Neuronal stem cell (in vitro differentiated cells): Measurements from ENCODE around the gene SORCS2.
A peak's percentile ranks its signal among the peaks of the same experiment; 100 is the strongest.

Experiments
- DNase-seq: peaks from one replicate; pipeline ENCODE4 v3.0.0-alpha.2; 2013; ENCODE audit warnings: low spot score
- H2AFZ ChIP-seq: one replicate; pipeline ENCODE4 v1.6.1; 2013; ENCODE audit warnings: mild to moderate bottlenecking, low read length, inconsistent platforms
- H2AK5ac ChIP-seq: 2 replicates; pipeline ENCODE4 v1.6.1; 2013; ENCODE audit warnings: low read depth, mild to moderate bottlenecking, inconsistent platforms, low read length, moderate library complexity, mixed read lengths
- H2BK120ac ChIP-seq: 2 replicates; pipeline ENCODE4 v1.6.1; 2013; ENCODE audit warnings: low read depth, mild to moderate bottlenecking, inconsistent platforms, low read length, moderate library complexity, mixed read lengths
- H2BK12ac ChIP-seq: one replicate; pipeline ENCODE4 v1.6.1; 2013; ENCODE audit warnings: low read length, inconsistent platforms
- H2BK15ac ChIP-seq: 2 replicates; pipeline ENCODE4 v1.6.1; 2013; ENCODE audit warnings: mild to moderate bottlenecking, low read length, inconsistent platforms, mixed read lengths
- H2BK5ac ChIP-seq: one replicate; pipeline ENCODE4 v1.6.1; 2013; ENCODE audit warnings: inconsistent platforms, mild to moderate bottlenecking, low read length, moderate library complexity
- H3K14ac ChIP-seq: one replicate; pipeline ENCODE4 v1.6.1; 2013; ENCODE audit warnings: low read length, inconsistent platforms
- H3K18ac ChIP-seq: 2 replicates; pipeline ENCODE4 v1.6.1; 2013; ENCODE audit warnings: low read length, inconsistent platforms
- H3K23ac ChIP-seq: 2 replicates; pipeline ENCODE4 v1.6.1; 2013; ENCODE audit warnings: low read depth, mild to moderate bottlenecking, mixed read lengths, low read length, inconsistent platforms; ENCODE audit not compliant: poor library complexity
- H3K27ac ChIP-seq: replicated peaks from 3 replicates; pipeline ENCODE4 v1.5.1; 2013; ENCODE audit warnings: low read length, inconsistent platforms
- H3K27me3 ChIP-seq, 3 experiments: 2 replicates each; pipeline ENCODE4 v1.6.1; 2013; ENCODE audit warnings: low read length in 3 of 3, mild to moderate bottlenecking in 2 of 3, inconsistent platforms in 1 of 3, low read depth in 1 of 3, mixed read lengths in 1 of 3, moderate library complexity in 1 of 3; ENCODE audit not compliant: control insufficient read depth in 3 of 3, insufficient read depth in 3 of 3
- H3K36me3 ChIP-seq, 2 donors: replicated peaks in 1 of 2; 2 replicates each; pipeline ENCODE4 v1.6.1; 2013; ENCODE audit warnings: low read length in 2 of 2; ENCODE audit not compliant: control insufficient read depth in 2 of 2, insufficient read depth in 2 of 2
- H3K4ac ChIP-seq: 2 replicates; pipeline ENCODE4 v1.6.1; 2013; ENCODE audit warnings: inconsistent platforms, mild to moderate bottlenecking, low read length, moderate library complexity
- H3K4me1 ChIP-seq, 2 donors: 1 replicate in 1 of 2; 2 replicates in 1 of 2; pipeline ENCODE4 v1.6.1; 2013; ENCODE audit warnings: low read length in 2 of 2, low read depth in 1 of 2; ENCODE audit not compliant: control insufficient read depth in 2 of 2, insufficient read depth in 1 of 2
- H3K4me2 ChIP-seq: one replicate; pipeline ENCODE4 v1.6.1; 2013; ENCODE audit warnings: mild to moderate bottlenecking, low read length, inconsistent platforms; ENCODE audit not compliant: insufficient read depth, poor library complexity, severe bottlenecking
- H3K4me3 ChIP-seq, 2 donors: 2 replicates each; pipeline ENCODE4 v1.5.1; 2013; ENCODE audit warnings: low read length in 2 of 2, mild to moderate bottlenecking in 2 of 2, inconsistent platforms in 1 of 2, moderate library complexity in 1 of 2
- H3K79me1 ChIP-seq: one replicate; pipeline ENCODE4 v1.6.1; 2013; ENCODE audit warnings: low read depth, mild to moderate bottlenecking, inconsistent platforms, low read length, moderate library complexity
- H3K9ac ChIP-seq: one replicate; pipeline ENCODE4 v1.6.1; 2013; ENCODE audit warnings: mild to moderate bottlenecking, low read depth, low read length, inconsistent platforms; ENCODE audit not compliant: poor library complexity
- H3K9me3 ChIP-seq, 2 donors: replicated peaks in 1 of 2; 2 replicates each; pipeline versions ENCODE3 to v1.6.1; 2013; ENCODE audit warnings: low read length in 2 of 2, mild to moderate bottlenecking in 2 of 2, inconsistent platforms in 1 of 2, low read depth in 1 of 2, mixed read lengths in 1 of 2, moderate library complexity in 1 of 2; ENCODE audit not compliant: control insufficient read depth in 2 of 2, insufficient read depth in 1 of 2
- H4K8ac ChIP-seq: one replicate; pipeline ENCODE4 v1.6.1; 2013; ENCODE audit warnings: low read depth, mild to moderate bottlenecking, inconsistent platforms, low read length, moderate library complexity
- H4K91ac ChIP-seq: one replicate; pipeline ENCODE4 v1.6.1; 2013; ENCODE audit warnings: low read length, low read depth, mild to moderate bottlenecking, inconsistent platforms; ENCODE audit not compliant: poor library complexity
- WGBS, 2 donors: extraction: QIAGEN DNeasy Blood & Tissue Kit; methylation state at CpG; one replicate each; pipeline ENCODE4 v1.1.7; 2013; ENCODE audit warnings: missing lambda C conversion rate in 2 of 2, mixed read lengths in 1 of 2; ENCODE audit not compliant: insufficient read length in 2 of 2, insufficient replicate concordance in 1 of 2; ENCODE audit errors: extremely low coverage in 2 of 2; 5-methylcytosine and 5-hydroxymethylcytosine counted together

Gene SORCS2

GRCh38 chr4:7654550-7655445 lies 462.5 kb downstream of the SORCS2 start:
- H3K9ac ChIP-seq, result no peak overlapping the region
- no peak overlapping the region for H3K4me3 ChIP-seq
- H2BK5ac ChIP-seq, result no peak overlapping the region
- H4K91ac ChIP-seq, result no peak overlapping the region
- no peak overlapping the region for H2BK120ac ChIP-seq
- no peak overlapping the region for H4K8ac ChIP-seq
- no CpG with 5 or more reads among the region's 25 CpGs for WGBS, 2 donors
- no peak for DNase-seq
- no peaks in the 10 kb centered on the region for H3K9me3 ChIP-seq
- H3K4me2 ChIP-seq, result no peak overlapping the region
- no peak overlapping the region for H2BK15ac ChIP-seq
- no peak overlapping the region for H3K4ac ChIP-seq
- peaks cover 12 to 17% of the 10 kb centered on the region in 2 donors for H3K4me1 ChIP-seq
- peak overlapping the region; percentile 60 for H2AFZ ChIP-seq
- H3K18ac ChIP-seq, result peak overlapping the region; percentile 62
- no peak overlapping the region for H2BK12ac ChIP-seq
- peaks cover 0 to 42% (median 0%) of the 10 kb centered on the region in 3 experiments for H3K27me3 ChIP-seq
- no peaks in the 10 kb centered on the region for H3K36me3 ChIP-seq
- peak overlapping the region; percentile 93 for H2AK5ac ChIP-seq
- no peaks in the 10 kb centered on the region for H3K79me1 ChIP-seq
- H3K27ac ChIP-seq, result no peak overlapping the region
- H3K23ac ChIP-seq, result no peak overlapping the region
- H3K14ac ChIP-seq, result no peak overlapping the region

GRCh38 chr4:7655511-7656243 lies 463.3 kb downstream of the SORCS2 start:
- H2BK5ac ChIP-seq, result peak overlapping the region; percentile 14
- H3K9ac ChIP-seq, result no peak overlapping the region
- H2BK15ac ChIP-seq, result no peak overlapping the region
- no peak overlapping the region for H4K8ac ChIP-seq
- peak overlapping the region; percentile 40 for H3K14ac ChIP-seq
- peaks cover 0 to 44% (median 0%) of the 10 kb centered on the region in 3 experiments for H3K27me3 ChIP-seq
- H3K27ac ChIP-seq, result no peak overlapping the region
- no peaks in the 10 kb centered on the region for H3K79me1 ChIP-seq
- H3K4me2 ChIP-seq, result no peak overlapping the region
- H2AFZ ChIP-seq, result peak overlapping the region; percentile 60
- no peak overlapping the region for H3K4me3 ChIP-seq
- H3K4ac ChIP-seq, result no peak overlapping the region
- no peak overlapping the region for H3K23ac ChIP-seq
- peak; percentile 17 for DNase-seq
- H2BK12ac ChIP-seq, result no peak overlapping the region
- H3K9me3 ChIP-seq, result no peaks in the 10 kb centered on the region
- H2BK120ac ChIP-seq, result no peak overlapping the region
- H3K36me3 ChIP-seq, result no peaks in the 10 kb centered on the region
- peaks cover 12 to 17% of the 10 kb centered on the region in 2 donors for H3K4me1 ChIP-seq
- H3K18ac ChIP-seq, result peak overlapping the region; percentile 46
- no peak overlapping the region for H2AK5ac ChIP-seq
- no CpG with 5 or more reads among the region's 32 CpGs for WGBS, 2 donors
- H4K91ac ChIP-seq, result no peak overlapping the region

- no CpG with 5 or more reads among the region's 17 CpGs for WGBS, 2 donors
- H3K36me3 ChIP-seq, result no peaks in the 10 kb centered on the region
- H4K91ac ChIP-seq, result no peak overlapping the region
- no peak for DNase-seq
- peaks cover 6 to 11% of the 10 kb centered on the region in 2 donors for H3K4me1 ChIP-seq
- H3K9ac ChIP-seq, result no peak overlapping the region
- H3K4me2 ChIP-seq, result no peak overlapping the region
- peak overlapping the region; percentile 36 for H3K18ac ChIP-seq
- no peak overlapping the region for H3K4me3 ChIP-seq
- H2BK15ac ChIP-seq, result no peak overlapping the region
- H2AFZ ChIP-seq, result no peak overlapping the region
- peak overlapping the region; percentile 14 for H2BK5ac ChIP-seq
- no peak overlapping the region for H3K4ac ChIP-seq
- H2AK5ac ChIP-seq, result no peak overlapping the region
- H3K9me3 ChIP-seq, result no peaks in the 10 kb centered on the region
- peak overlapping the region; percentile 14 for H3K23ac ChIP-seq
- H4K8ac ChIP-seq, result no peak overlapping the region
- H3K27ac ChIP-seq, result no peak overlapping the region
- peaks cover 0 to 42% (median 0%) of the 10 kb centered on the region in 3 experiments for H3K27me3 ChIP-seq
- no peak overlapping the region for H3K14ac ChIP-seq
- no peak overlapping the region for H2BK120ac ChIP-seq
- no peak overlapping the region for H2BK12ac ChIP-seq
- no peaks in the 10 kb centered on the region for H3K79me1 ChIP-seq
These were observed 464.0 kb downstream of the SORCS2 start for GRCh38 chr4:7656244-7656800.
